Measurements from ENCODE around the gene FOXN4.

Gene FOXN4

GRCh38 chr12:109255377-109255776 lies 53.7 kb downstream of the FOXN4 start:
- no peak for DNase-seq

- no peak for DNase-seq
Observed at GRCh38 chr12:109253913-109254544, 55.1 kb downstream of the FOXN4 start.

GRCh38 chr12:109252799-109253198 lies 56.3 kb downstream of the FOXN4 start:
- no peak for DNase-seq

GRCh38 chr12:109250523-109250922 lies 58.6 kb downstream of the FOXN4 start:
- no peak for DNase-seq

- DNase-seq, result no peak
Observed at GRCh38 chr12:109247831-109248654, 61.0 kb downstream of the FOXN4 start.

- no peak for DNase-seq
Observed at GRCh38 chr12:109246221-109246620, 62.9 kb downstream of the FOXN4 start.

GRCh38 chr12:109244073-109244472 lies 65.0 kb downstream of the FOXN4 start:
- DNase-seq, result no peak

- DNase-seq, result no peak
Observed at GRCh38 chr12:109241936-109242335, 67.1 kb downstream of the FOXN4 start.

GRCh38 chr12:109240365-109240764 lies 68.7 kb downstream of the FOXN4 start:
- no peak for DNase-seq

GRCh38 chr12:109239691-109240090 lies 69.4 kb downstream of the FOXN4 start:
- DNase-seq, result no peak

- no peak for DNase-seq
Observed at GRCh38 chr12:109239179-109239578, 69.9 kb downstream of the FOXN4 start.

GRCh38 chr12:109236257-109236656 lies 72.8 kb downstream of the FOXN4 start:
- DNase-seq, result peak; percentile 10

GRCh38 chr12:109234012-109234411 lies 75.1 kb downstream of the FOXN4 start:
- DNase-seq, result no peak

- no peak for DNase-seq
Observed at GRCh38 chr12:109232731-109233130, 76.4 kb downstream of the FOXN4 start.

- no peak for DNase-seq
Observed at GRCh38 chr12:109230193-109230592, 78.9 kb downstream of the FOXN4 start.

- DNase-seq, result no peak
Observed at GRCh38 chr12:109228664-109229063, 80.4 kb downstream of the FOXN4 start.
